GM21390 (cell line): Measurements from ENCODE around the gene TMEM63A.
A peak's percentile ranks its signal among the peaks of the same experiment; 100 is the strongest.
"Not testable (repeated sequence)": the region's sequence is repeated elsewhere in the genome, so short reads cannot be mapped to it uniquely, and the experiment has no call there.

Experiments used
- ATAC-seq: cut with Tn5 transposase; IDR thresholded peaks from one replicate; pipeline ENCODE4 v1.9.1; 2021; ENCODE audit not compliant: unreplicated experiment

TMEM63A gene

GRCh38 chr1:225909477-225909876 is 27.3 kb upstream of the TMEM63A start:
- no peak for ATAC-seq

- ATAC-seq: no peak
Measured at GRCh38 chr1:225908773-225909172, 26.6 kb upstream of the TMEM63A start.

- ATAC-seq: no peak
Measured at GRCh38 chr1:225908013-225908640, 25.9 kb upstream of the TMEM63A start.

- no peak for ATAC-seq
Measured at GRCh38 chr1:225907341-225907740, 25.2 kb upstream of the TMEM63A start.

GRCh38 chr1:225906467-225906866 is 24.3 kb upstream of the TMEM63A start:
- ATAC-seq: no peak

- no peak for ATAC-seq
Measured at GRCh38 chr1:225903623-225904022, 21.4 kb upstream of the TMEM63A start.

GRCh38 chr1:225899044-225899925 is 17.1 kb upstream of the TMEM63A start:
- ATAC-seq: no peak

GRCh38 chr1:225897595-225898514 is 15.7 kb upstream of the TMEM63A start:
- ATAC-seq: no peak

- ATAC-seq: peak; percentile 100
Measured at GRCh38 chr1:225896937-225897549, 14.9 kb upstream of the TMEM63A start.

GRCh38 chr1:225896494-225896893 is 14.3 kb upstream of the TMEM63A start:
- no peak for ATAC-seq

- ATAC-seq: no peak
Measured at GRCh38 chr1:225892307-225892706, 10.1 kb upstream of the TMEM63A start.

- no peak for ATAC-seq
Measured at GRCh38 chr1:225891229-225891972, 9.2 kb upstream of the TMEM63A start.

- ATAC-seq: no peak
Measured at GRCh38 chr1:225890346-225891228, 8.4 kb upstream of the TMEM63A start.

- ATAC-seq: no peak
Measured at GRCh38 chr1:225889743-225890142, 7.6 kb upstream of the TMEM63A start.

- no peak for ATAC-seq
Measured at GRCh38 chr1:225888898-225889601, 6.9 kb upstream of the TMEM63A start, which contains the start of gene LEFTY1. Gene LEFTY1 (minus strand): TSS chr1:225889146. CDS start chr1:225889066, 80 bp downstream.

- ATAC-seq: no peak
Measured at GRCh38 chr1:225888289-225888897, 6.2 kb upstream of the TMEM63A start.

GRCh38 chr1:225887554-225888288 is 5.5 kb upstream of the TMEM63A start:
- not testable (repeated sequence) for ATAC-seq

GRCh38 chr1:225887030-225887314 is 4.8 kb upstream of the TMEM63A start:
- ATAC-seq: no peak
